Cardiac fibroblast (primary cell): ENCODE results near the gene OGFR.

Source experiments
- DNase-seq, 2 donors: peaks; one replicate each; pipeline versions ENCODE4 v3.0.0 to v3.0.0-alpha.2; 2010; ENCODE audit warnings: low read depth in 2 of 2
- H3K4me3 ChIP-seq, 2 donors: replicated peaks in 1 of 2; 1 replicate in 1 of 2; 2 replicates in 1 of 2; pipeline ENCODE4 v1.5.1; 2011; ENCODE audit warnings: low read depth in 2 of 2, low read length in 2 of 2, mild to moderate bottlenecking in 2 of 2, moderate library complexity in 1 of 2
- CTCF ChIP-seq: IDR thresholded peaks from one replicate; pipeline ENCODE4 v1.5.1; 2011; ENCODE audit warnings: low read depth, mild to moderate bottlenecking, low read length, inconsistent platforms

The OGFR gene

GRCh38 chr20:62827311-62828038, 22.8 kb downstream of the OGFR start:
- DNase-seq, result no peak
- TF ChIP-seq CTCF, result no peak

GRCh38 chr20:62828051-62828450, 23.4 kb downstream of the OGFR start:
- DNase-seq, result no peak
- no peak for TF ChIP-seq CTCF
- H3K4me3 ChIP-seq, result no peak overlapping the region

More at GRCh38 chr20:62827311-62828038, 22.8 kb downstream of the OGFR start:
- no peak overlapping the region for H3K4me3 ChIP-seq

- TF ChIP-seq CTCF, result no peak
- DNase-seq, result no peak
- no peak overlapping the region for H3K4me3 ChIP-seq
Observed at GRCh38 chr20:62828511-62829230, 24.0 kb downstream of the OGFR start.

- no peak for DNase-seq
- H3K4me3 ChIP-seq, result no peak overlapping the region
- no peak for TF ChIP-seq CTCF
Observed at GRCh38 chr20:62829231-62830230, 24.9 kb downstream of the OGFR start.

- no peak for DNase-seq
- no peak overlapping the region for H3K4me3 ChIP-seq
- no peak for TF ChIP-seq CTCF
Observed at GRCh38 chr20:62830251-62830650, 25.6 kb downstream of the OGFR start.

GRCh38 chr20:62830821-62831220, 26.2 kb downstream of the OGFR start:
- no peak for DNase-seq
- H3K4me3 ChIP-seq, result no peak overlapping the region
- no peak for TF ChIP-seq CTCF
